HEK293 (cell line): ENCODE measurements around the gene PRSS8.
A peak's percentile ranks its signal among the peaks of the same experiment; 100 is the strongest.

Experiments
- CTCF ChIA-PET: fragments of 350-600 bp; formaldehyde crosslinking; extraction: SDS; loops from one replicate; lab custom pipeline; 2021; ENCODE audit warnings: antibody characterized with exemption; lab: Yijun Ruan, JAX
- POLR2A ChIA-PET: fragments of 300-600 bp; formaldehyde crosslinking; extraction: SDS; loops from one replicate; lab custom pipeline; 2020; ENCODE audit warnings: antibody characterized with exemption, inconsistent platforms; lab: Yijun Ruan, JAX
- H3K27ac ChIP-seq: fragments of 200-500 bp; sonication (Bioruptor generic); 2 replicates; pipeline ENCODE4 v1.5.1; 2014; ENCODE audit warnings: low read depth, low read length, control low read depth, inconsistent platforms; ENCODE audit errors: extremely low read depth
- H3K36me3 ChIP-seq, 2 experiments: fragments of 200-500 bp in 1 of 2; sonication (Bioruptor generic) in 1 of 2; 1 replicate in 1 of 2; 2 replicates in 1 of 2; pipeline ENCODE4 v1.5.1; 2014 to 2017; ENCODE audit warnings: inconsistent platforms in 2 of 2, low read length in 2 of 2; ENCODE audit not compliant: control insufficient read depth in 2 of 2, insufficient read depth in 1 of 2
- H3K4me1 ChIP-seq: fragments of 200-500 bp; sonication (Bioruptor generic); 2 replicates; pipeline ENCODE4 v1.5.1; 2014; ENCODE audit warnings: mild to moderate bottlenecking, low read length, inconsistent platforms; ENCODE audit not compliant: control insufficient read depth, insufficient read depth
- H3K4me3 ChIP-seq: 2 replicates; pipeline ENCODE4 v1.5.1; 2011; ENCODE audit warnings: low read depth, mild to moderate bottlenecking, control low read depth, low read length, moderate library complexity
- H3K9me3 ChIP-seq: fragments of 200-500 bp; sonication (Bioruptor generic); 2 replicates; pipeline ENCODE4 v1.5.1; 2014; ENCODE audit warnings: low read depth, low read length, inconsistent platforms; ENCODE audit not compliant: control insufficient read depth, insufficient read depth
- GLI4 ChIP-seq: fragments of 450-650 bp; formaldehyde crosslinking; IDR thresholded peaks from 2 replicates; pipeline ENCODE4 v1.5.1; 2016; ENCODE audit warnings: missing biosample characterization, missing genetic modification characterization
- GLIS2 ChIP-seq: fragments of 450-650 bp; formaldehyde crosslinking; IDR thresholded peaks from 2 replicates; pipeline ENCODE4 v1.5.1; 2016; ENCODE audit warnings: missing biosample characterization, missing genetic modification characterization
- MEIS1 ChIP-seq: sonication (generic); formaldehyde crosslinking; IDR thresholded peaks from 2 replicates; pipeline ENCODE4 v1.8.1; 2022; ENCODE audit warnings: missing genetic modification reagents, mild to moderate bottlenecking, borderline replicate concordance
- SALL2 ChIP-seq: fragments of 450-650 bp; formaldehyde crosslinking; IDR thresholded peaks from 2 replicates; pipeline ENCODE4 v1.5.0; 2017; ENCODE audit warnings: missing biosample characterization, mild to moderate bottlenecking, missing genetic modification characterization, borderline replicate concordance
- TRIM28 ChIP-seq: IDR thresholded peaks from 2 replicates; pipeline ENCODE4 v1.6.1; 2011; ENCODE audit warnings: low read length, control low read depth, borderline replicate concordance
- WT1 ChIP-seq: fragments of 450-650 bp; formaldehyde crosslinking; IDR thresholded peaks from 2 replicates; pipeline ENCODE4 v1.5.1; 2016; ENCODE audit warnings: missing biosample characterization, missing genetic modification characterization
- ZBTB20 ChIP-seq: fragments of 450-650 bp; formaldehyde crosslinking; IDR thresholded peaks from 2 replicates; pipeline ENCODE4 v1.5.1; 2016; ENCODE audit warnings: missing biosample characterization, missing genetic modification characterization
- ZEB2 ChIP-seq: fragments of 450-650 bp; formaldehyde crosslinking; IDR thresholded peaks from 2 replicates; pipeline ENCODE4 v1.5.1; 2016; ENCODE audit warnings: missing biosample characterization, missing genetic modification characterization
- ZFHX2 ChIP-seq: fragments of 450-650 bp; formaldehyde crosslinking; conservative IDR thresholded peaks from 2 replicates; pipeline ENCODE4 v1.5.1; 2016; ENCODE audit warnings: missing biosample characterization, missing genetic modification characterization
- ZNF10 ChIP-seq: fragments of 450-650 bp; formaldehyde crosslinking; IDR thresholded peaks from 2 replicates; pipeline ENCODE4 v1.5.1; 2017; ENCODE audit warnings: missing biosample characterization, missing genetic modification characterization
- ZNF112 ChIP-seq: fragments of 450-650 bp; formaldehyde crosslinking; IDR thresholded peaks from 2 replicates; pipeline ENCODE4 v1.5.0; 2017; ENCODE audit warnings: missing biosample characterization, missing genetic modification characterization
- ZNF121 ChIP-seq: fragments of 450-650 bp; formaldehyde crosslinking; IDR thresholded peaks from 2 replicates; pipeline ENCODE4 v1.5.1; 2016; ENCODE audit warnings: missing biosample characterization, missing genetic modification characterization
- ZNF140 ChIP-seq: fragments of 450-650 bp; formaldehyde crosslinking; IDR thresholded peaks from 2 replicates; pipeline ENCODE4 v1.5.1; 2016; ENCODE audit warnings: missing biosample characterization, missing genetic modification characterization
- ZNF146 ChIP-seq: fragments of 450-650 bp; formaldehyde crosslinking; IDR thresholded peaks from 2 replicates; pipeline ENCODE4 v1.5.1; 2016; ENCODE audit warnings: missing biosample characterization, missing genetic modification characterization
- ZNF184 ChIP-seq: fragments of 450-650 bp; IDR thresholded peaks from 2 replicates; pipeline ENCODE4 v1.5.1; 2018; ENCODE audit warnings: missing biosample characterization, mild to moderate bottlenecking, missing genetic modification characterization
- ZNF211 ChIP-seq: fragments of 450-650 bp; formaldehyde crosslinking; IDR thresholded peaks from 2 replicates; pipeline ENCODE4 v1.5.1; 2016; ENCODE audit warnings: low read depth, missing biosample characterization, missing genetic modification characterization
- ZNF239 ChIP-seq: fragments of 450-650 bp; formaldehyde crosslinking; IDR thresholded peaks from 2 replicates; pipeline ENCODE4 v1.5.1; 2016; ENCODE audit warnings: missing biosample characterization, missing genetic modification characterization
- ZNF266 ChIP-seq: fragments of 450-650 bp; formaldehyde crosslinking; IDR thresholded peaks from 2 replicates; pipeline ENCODE4 v1.5.1; 2016; ENCODE audit warnings: missing biosample characterization, missing genetic modification characterization, low read depth
- ZNF354C ChIP-seq: fragments of 450-650 bp; formaldehyde crosslinking; IDR thresholded peaks from 2 replicates; pipeline ENCODE4 v1.5.1; 2016; ENCODE audit warnings: missing biosample characterization, missing genetic modification characterization, low read depth, borderline replicate concordance
- ZNF394 ChIP-seq: fragments of 450-650 bp; formaldehyde crosslinking; IDR thresholded peaks from 2 replicates; pipeline ENCODE4 v1.5.1; 2016; ENCODE audit warnings: missing biosample characterization, missing genetic modification characterization, mild to moderate bottlenecking, moderate library complexity, borderline replicate concordance
- ZNF426 ChIP-seq: fragments of 450-650 bp; formaldehyde crosslinking; IDR thresholded peaks from 2 replicates; pipeline ENCODE4 v1.5.1; 2017; ENCODE audit warnings: missing biosample characterization, missing genetic modification characterization, mild to moderate bottlenecking, inconsistent platforms, moderate library complexity
- ZNF555 ChIP-seq: fragments of 450-650 bp; formaldehyde crosslinking; conservative IDR thresholded peaks from 2 replicates; pipeline ENCODE4 v1.5.1; 2017; ENCODE audit warnings: missing biosample characterization, mild to moderate bottlenecking, missing genetic modification characterization, inconsistent platforms
- ZNF571 ChIP-seq: fragments of 450-650 bp; formaldehyde crosslinking; IDR thresholded peaks from 2 replicates; pipeline ENCODE4 v1.5.0; 2017; ENCODE audit warnings: missing biosample characterization, missing genetic modification characterization
- ZNF624 ChIP-seq: fragments of 450-650 bp; formaldehyde crosslinking; IDR thresholded peaks from 2 replicates; pipeline ENCODE4 v1.5.1; 2017; ENCODE audit warnings: missing biosample characterization, missing genetic modification characterization
- ZXDB ChIP-seq: fragments of 450-650 bp; formaldehyde crosslinking; IDR thresholded peaks from 2 replicates; pipeline ENCODE4 v1.5.1; 2016; ENCODE audit warnings: missing biosample characterization, missing genetic modification characterization
- TF ChIP-seq, protein P1 (sequence below): fragments of 450-650 bp; formaldehyde crosslinking; IDR thresholded peaks from 2 replicates; pipeline ENCODE4 v1.5.1; 2016; ENCODE audit warnings: missing biosample characterization, missing genetic modification characterization
- TF ChIP-seq, protein P2 (sequence below): fragments of 450-650 bp; formaldehyde crosslinking; IDR thresholded peaks from 2 replicates; pipeline ENCODE4 v1.5.1; 2016; ENCODE audit warnings: missing biosample characterization, missing genetic modification characterization
- TF ChIP-seq, protein P3 (sequence below): fragments of 450-650 bp; formaldehyde crosslinking; IDR thresholded peaks from 2 replicates; pipeline ENCODE4 v1.5.1; 2017; ENCODE audit warnings: missing biosample characterization, missing genetic modification characterization
- TF ChIP-seq, protein P4 (sequence below): sonication (generic); formaldehyde crosslinking; IDR thresholded peaks from 2 replicates; pipeline ENCODE4 v1.8.1; 2022; ENCODE audit warnings: mild to moderate bottlenecking, moderate library complexity, missing genetic modification reagents

Gene PRSS8

DNA sequence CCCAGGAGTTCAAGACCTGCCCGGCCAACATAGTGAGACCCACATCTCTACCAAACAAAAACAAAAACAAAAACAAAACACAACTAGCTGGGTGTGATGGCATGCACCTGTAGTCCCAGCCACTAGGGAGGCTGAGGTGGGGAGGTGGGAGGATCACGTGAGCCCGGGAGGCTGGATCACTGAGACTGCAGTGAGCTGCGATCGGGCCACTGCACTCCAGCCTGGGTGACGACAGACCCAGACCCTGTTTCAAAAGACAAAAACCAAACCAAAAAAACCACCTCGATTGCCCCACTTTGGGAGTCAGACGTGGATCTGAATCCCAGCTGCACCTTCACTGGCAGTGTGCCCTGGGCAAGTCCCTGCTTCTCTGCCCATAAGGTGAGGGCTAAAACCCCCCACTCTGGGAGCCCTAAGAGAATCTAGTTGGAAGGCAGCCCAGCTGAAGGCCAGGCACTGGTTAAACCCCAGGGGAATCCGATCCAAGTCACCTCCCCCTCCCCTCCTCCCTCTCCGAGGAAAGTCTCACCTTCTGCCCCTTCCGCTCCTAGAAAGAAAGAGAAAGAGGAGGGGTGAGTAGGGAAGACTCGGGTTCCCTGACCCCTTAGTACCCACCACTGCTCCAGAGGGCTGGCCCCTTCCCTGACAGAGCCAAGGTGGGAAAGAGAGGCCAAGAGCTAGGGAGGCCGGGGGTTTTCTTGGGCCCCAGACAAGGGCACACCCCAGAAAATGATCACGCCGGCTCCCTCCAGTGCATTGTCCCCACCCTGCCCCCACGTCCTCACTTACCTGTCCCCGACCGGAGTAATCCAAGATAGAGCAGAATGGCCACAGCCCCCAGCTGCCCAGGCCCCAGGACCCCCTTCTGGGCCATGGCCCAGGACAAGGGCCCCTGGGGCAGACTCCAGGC, 647 bp downstream of the PRSS8 start:
- CTCF ChIA-PET: interaction anchor here (0.6 kb wide), 1 partner anchor 136 kb away, joined by 4 read pairs; no protein-coding TSS in a partner anchor
- no peak overlapping the region for H3K4me3 ChIP-seq
- no peak overlapping the region for H3K27ac ChIP-seq
- TF ChIP-seq ZNF10 (tag by site-specific recombination) (no peak), ZNF266 (tag by site-specific recombination) (no peak), ZNF184 (no peak), WT1 (tag by site-specific recombination) (peak; percentile 37; the same call in 1 of the 2 replicates), ZNF354C (tag by site-specific recombination) (no peak), ZNF239 (tag by site-specific recombination) (no peak), ZBTB20 (tag by site-specific recombination) (peak; percentile 86), TRIM28 (no peak), MEIS1 (no peak), ZNF121 (tag by site-specific recombination) (no peak), ZNF555 (no peak), ZXDB (no peak), ZEB2 (tag by site-specific recombination) (no peak; the same call in 1 of the 2 replicates), ZNF571 (tag by site-specific recombination) (no peak), ZNF140 (no peak), ZNF146 (tag by site-specific recombination) (no peak), ZFHX2 (peak; percentile 75), ZNF426 (tag by site-specific recombination) (no peak), ZNF624 (no peak), ZNF211 (no peak), GLIS2 (tag by site-specific recombination) (no peak), ZNF394 (tag by site-specific recombination) (no peak), SALL2 (tag by site-specific recombination) (no peak), ZNF112 (tag by site-specific recombination) (no peak), GLI4 (no peak)
- TF ChIP-seq, protein P1, sequence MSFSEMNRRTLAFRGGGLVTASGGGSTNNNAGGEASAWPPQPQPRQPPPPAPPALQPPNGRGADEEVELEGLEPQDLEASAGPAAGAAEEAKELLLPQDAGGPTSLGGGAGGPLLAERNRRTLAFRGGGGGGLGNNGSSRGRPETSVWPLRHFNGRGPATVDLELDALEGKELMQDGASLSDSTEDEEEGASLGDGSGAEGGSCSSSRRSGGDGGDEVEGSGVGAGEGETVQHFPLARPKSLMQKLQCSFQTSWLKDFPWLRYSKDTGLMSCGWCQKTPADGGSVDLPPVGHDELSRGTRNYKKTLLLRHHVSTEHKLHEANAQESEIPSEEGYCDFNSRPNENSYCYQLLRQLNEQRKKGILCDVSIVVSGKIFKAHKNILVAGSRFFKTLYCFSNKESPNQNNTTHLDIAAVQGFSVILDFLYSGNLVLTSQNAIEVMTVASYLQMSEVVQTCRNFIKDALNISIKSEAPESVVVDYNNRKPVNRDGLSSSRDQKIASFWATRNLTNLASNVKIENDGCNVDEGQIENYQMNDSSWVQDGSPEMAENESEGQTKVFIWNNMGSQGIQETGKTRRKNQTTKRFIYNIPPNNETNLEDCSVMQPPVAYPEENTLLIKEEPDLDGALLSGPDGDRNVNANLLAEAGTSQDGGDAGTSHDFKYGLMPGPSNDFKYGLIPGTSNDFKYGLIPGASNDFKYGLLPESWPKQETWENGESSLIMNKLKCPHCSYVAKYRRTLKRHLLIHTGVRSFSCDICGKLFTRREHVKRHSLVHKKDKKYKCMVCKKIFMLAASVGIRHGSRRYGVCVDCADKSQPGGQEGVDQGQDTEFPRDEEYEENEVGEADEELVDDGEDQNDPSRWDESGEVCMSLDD (tag by site-specific recombination): no peak
- TF ChIP-seq, protein P2, sequence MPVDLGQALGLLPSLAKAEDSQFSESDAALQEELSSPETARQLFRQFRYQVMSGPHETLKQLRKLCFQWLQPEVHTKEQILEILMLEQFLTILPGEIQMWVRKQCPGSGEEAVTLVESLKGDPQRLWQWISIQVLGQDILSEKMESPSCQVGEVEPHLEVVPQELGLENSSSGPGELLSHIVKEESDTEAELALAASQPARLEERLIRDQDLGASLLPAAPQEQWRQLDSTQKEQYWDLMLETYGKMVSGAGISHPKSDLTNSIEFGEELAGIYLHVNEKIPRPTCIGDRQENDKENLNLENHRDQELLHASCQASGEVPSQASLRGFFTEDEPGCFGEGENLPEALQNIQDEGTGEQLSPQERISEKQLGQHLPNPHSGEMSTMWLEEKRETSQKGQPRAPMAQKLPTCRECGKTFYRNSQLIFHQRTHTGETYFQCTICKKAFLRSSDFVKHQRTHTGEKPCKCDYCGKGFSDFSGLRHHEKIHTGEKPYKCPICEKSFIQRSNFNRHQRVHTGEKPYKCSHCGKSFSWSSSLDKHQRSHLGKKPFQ (tag by site-specific recombination): no peak
- TF ChIP-seq, protein P3, sequence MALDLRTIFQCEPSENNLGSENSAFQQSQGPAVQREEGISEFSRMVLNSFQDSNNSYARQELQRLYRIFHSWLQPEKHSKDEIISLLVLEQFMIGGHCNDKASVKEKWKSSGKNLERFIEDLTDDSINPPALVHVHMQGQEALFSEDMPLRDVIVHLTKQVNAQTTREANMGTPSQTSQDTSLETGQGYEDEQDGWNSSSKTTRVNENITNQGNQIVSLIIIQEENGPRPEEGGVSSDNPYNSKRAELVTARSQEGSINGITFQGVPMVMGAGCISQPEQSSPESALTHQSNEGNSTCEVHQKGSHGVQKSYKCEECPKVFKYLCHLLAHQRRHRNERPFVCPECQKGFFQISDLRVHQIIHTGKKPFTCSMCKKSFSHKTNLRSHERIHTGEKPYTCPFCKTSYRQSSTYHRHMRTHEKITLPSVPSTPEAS (tag by site-specific recombination): no peak
- TF ChIP-seq, protein P4, sequence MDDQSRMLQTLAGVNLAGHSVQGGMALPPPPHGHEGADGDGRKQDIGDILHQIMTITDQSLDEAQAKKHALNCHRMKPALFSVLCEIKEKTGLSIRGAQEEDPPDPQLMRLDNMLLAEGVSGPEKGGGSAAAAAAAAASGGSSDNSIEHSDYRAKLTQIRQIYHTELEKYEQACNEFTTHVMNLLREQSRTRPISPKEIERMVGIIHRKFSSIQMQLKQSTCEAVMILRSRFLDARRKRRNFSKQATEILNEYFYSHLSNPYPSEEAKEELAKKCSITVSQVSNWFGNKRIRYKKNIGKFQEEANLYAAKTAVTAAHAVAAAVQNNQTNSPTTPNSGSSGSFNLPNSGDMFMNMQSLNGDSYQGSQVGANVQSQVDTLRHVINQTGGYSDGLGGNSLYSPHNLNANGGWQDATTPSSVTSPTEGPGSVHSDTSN (CRISPR knock-in tag): no peak

More for the DNA sequence above, 647 bp downstream of the PRSS8 start:
- Histone ChIP-seq H3K4me1 (peaks cover 11% of the 10 kb centered on the region; the same call in 1 of the 2 replicates), H3K36me3 (peaks cover 0 to 28% of the 10 kb centered on the region in 2 experiments; a peak in 1 of 3 replicates), H3K9me3 (no peaks in the 10 kb centered on the region)
- POLR2A ChIA-PET: interaction anchor here (1.0 to 1.1 kb wide), 3 partner anchors 7 to 46 kb away, joined by 3 to 5 read pairs (median 3); partner anchors contain the start of gene KAT8
